Nephron progenitor cell (in vitro differentiated cells): ENCODE results near the gene USP34.

Source experiments
- DNase-seq: peaks from one replicate; pipeline ENCODE4 v3.0.0; 2021
- H3K27ac Mint-ChIP-seq: 2 replicates; pipeline ENCODE4 v1.8.0; 2021; ENCODE audit warnings: mild to moderate bottlenecking, moderate library complexity, mixed read lengths
- H3K27me3 Mint-ChIP-seq: 2 replicates; pipeline ENCODE4 v1.8.0; 2021; ENCODE audit warnings: mild to moderate bottlenecking, low read depth, mixed read lengths; ENCODE audit not compliant: poor library complexity
- H3K36me3 Mint-ChIP-seq: 2 replicates; pipeline ENCODE4 v1.8.0; 2021; ENCODE audit warnings: low read depth, mixed read lengths
- H3K4me1 Mint-ChIP-seq: 2 replicates; pipeline ENCODE4 v1.8.0; 2021; ENCODE audit warnings: mixed read lengths
- H3K4me3 Mint-ChIP-seq: 2 replicates; pipeline ENCODE4 v1.8.0; 2021; ENCODE audit warnings: mild to moderate bottlenecking, moderate library complexity, mixed read lengths
- H3K9me3 Mint-ChIP-seq: 2 replicates; pipeline ENCODE4 v1.8.0; 2021; ENCODE audit warnings: mild to moderate bottlenecking, moderate library complexity, mixed read lengths
- CTCF ChIP-seq: fragments of 200-600 bp; sonication (generic); IDR thresholded peaks from 2 replicates; pipeline ENCODE4 v1.5.0; 2021; ENCODE audit warnings: antibody characterized with exemption

Gene USP34

GRCh38 chr2:61363580-61363979 is 107.3 kb downstream of the USP34 start:
- no peaks in the 10 kb centered on the region for H3K27me3 Mint-ChIP-seq
- TF ChIP-seq CTCF, result no peak
- no peak overlapping the region for H3K27ac Mint-ChIP-seq
- peaks cover 81% of the 10 kb centered on the region for H3K36me3 Mint-ChIP-seq
- H3K4me3 Mint-ChIP-seq, result no peak overlapping the region
- no peak for DNase-seq
- peaks cover 17% of the 10 kb centered on the region for H3K9me3 Mint-ChIP-seq
- H3K4me1 Mint-ChIP-seq, result no peaks in the 10 kb centered on the region

- TF ChIP-seq CTCF, result no peak
- Mint-ChIP-seq H3K36me3 (peaks cover 80% of the 10 kb centered on the region), H3K27ac (no peak overlapping the region), H3K27me3 (no peaks in the 10 kb centered on the region), H3K4me1 (no peaks in the 10 kb centered on the region), H3K9me3 (peaks cover 17% of the 10 kb centered on the region), H3K4me3 (no peak overlapping the region)
- DNase-seq, result no peak
These were observed 108.0 kb downstream of the USP34 start for GRCh38 chr2:61362873-61363272.

- TF ChIP-seq CTCF, result no peak
- DNase-seq, result no peak
- Mint-ChIP-seq H3K4me1 (no peaks in the 10 kb centered on the region), H3K4me3 (no peak overlapping the region), H3K27me3 (no peaks in the 10 kb centered on the region), H3K27ac (no peak overlapping the region), H3K9me3 (peaks cover 21% of the 10 kb centered on the region), H3K36me3 (peaks cover 80% of the 10 kb centered on the region)
These were observed 109.8 kb downstream of the USP34 start for GRCh38 chr2:61361068-61361467.

GRCh38 chr2:61359058-61359457 is 111.8 kb downstream of the USP34 start:
- Mint-ChIP-seq H3K36me3 (peaks cover 86% of the 10 kb centered on the region), H3K27me3 (no peaks in the 10 kb centered on the region), H3K27ac (no peak overlapping the region), H3K4me3 (no peak overlapping the region), H3K9me3 (peaks cover 40% of the 10 kb centered on the region), H3K4me1 (no peaks in the 10 kb centered on the region)
- DNase-seq, result no peak
- no peak for TF ChIP-seq CTCF

- no peak overlapping the region for H3K4me3 Mint-ChIP-seq
- H3K9me3 Mint-ChIP-seq, result peaks cover 44% of the 10 kb centered on the region
- DNase-seq, result no peak
- no peak for TF ChIP-seq CTCF
- H3K36me3 Mint-ChIP-seq, result peaks cover 86% of the 10 kb centered on the region
- no peak overlapping the region for H3K27ac Mint-ChIP-seq
- H3K27me3 Mint-ChIP-seq, result no peaks in the 10 kb centered on the region
- no peaks in the 10 kb centered on the region for H3K4me1 Mint-ChIP-seq
These were observed 113.2 kb downstream of the USP34 start for GRCh38 chr2:61357681-61358080.

- Mint-ChIP-seq H3K4me3 (no peak overlapping the region), H3K4me1 (no peaks in the 10 kb centered on the region), H3K9me3 (peaks cover 43% of the 10 kb centered on the region), H3K36me3 (peaks cover 83% of the 10 kb centered on the region), H3K27me3 (no peaks in the 10 kb centered on the region), H3K27ac (no peak overlapping the region)
- no peak for DNase-seq
- no peak for TF ChIP-seq CTCF
These were observed 113.9 kb downstream of the USP34 start for GRCh38 chr2:61356958-61357350.
